HG02973 (cell line): ENCODE results near the gene PER2.
A peak's percentile ranks its signal among the peaks of the same experiment; 100 is the strongest.
"Not testable (repeated sequence)": the region's sequence is repeated elsewhere in the genome, so short reads cannot be mapped to it uniquely, and the experiment has no call there.

ENCODE experiments used
- ATAC-seq: cut with Tn5 transposase; IDR thresholded peaks from one replicate; pipeline ENCODE4 v1.9.1; 2021; ENCODE audit warnings: moderate library complexity; ENCODE audit not compliant: unreplicated experiment

The PER2 gene

DNA sequence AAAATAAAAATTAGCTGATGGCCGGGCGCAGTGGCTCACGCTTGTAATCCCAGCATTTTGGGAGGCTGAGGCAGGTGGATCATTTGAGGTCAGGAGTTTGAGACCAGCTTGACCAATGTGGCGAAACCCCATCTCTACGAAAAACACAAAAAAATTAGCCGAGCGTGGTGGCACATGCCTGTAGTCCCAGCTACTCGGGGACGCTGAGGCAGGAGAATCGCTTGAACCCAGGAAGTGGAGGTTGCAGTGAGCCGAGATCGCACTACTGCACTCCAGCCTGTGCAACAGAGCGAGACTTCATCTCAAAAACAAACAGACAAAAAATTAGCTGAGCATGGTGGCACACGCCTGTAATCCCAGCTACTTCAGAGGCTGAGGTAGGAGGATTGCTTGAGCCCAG lies 22.3 kb upstream of the PER2 start:
- ATAC-seq, result not testable (repeated sequence)

DNA sequence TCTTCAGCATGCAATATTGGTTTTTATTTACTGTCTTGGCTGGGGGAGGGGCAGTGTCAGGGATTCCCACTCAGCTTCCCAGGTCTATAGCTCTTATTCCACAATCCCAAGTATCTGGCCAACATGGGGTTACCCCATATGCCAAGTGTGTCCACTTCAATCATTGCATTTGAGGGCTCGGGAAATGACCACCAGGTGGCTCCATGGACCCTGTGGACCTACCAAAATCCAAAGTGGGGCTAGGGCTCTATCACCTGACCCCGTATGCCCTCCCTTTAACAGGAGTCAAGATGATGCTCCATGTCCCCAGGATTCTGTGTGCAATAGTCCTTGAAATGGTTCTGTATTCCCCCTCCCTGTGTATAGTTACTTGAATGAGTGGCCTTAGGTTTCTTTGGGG lies 19.8 kb upstream of the PER2 start:
- ATAC-seq, result no peak

DNA sequence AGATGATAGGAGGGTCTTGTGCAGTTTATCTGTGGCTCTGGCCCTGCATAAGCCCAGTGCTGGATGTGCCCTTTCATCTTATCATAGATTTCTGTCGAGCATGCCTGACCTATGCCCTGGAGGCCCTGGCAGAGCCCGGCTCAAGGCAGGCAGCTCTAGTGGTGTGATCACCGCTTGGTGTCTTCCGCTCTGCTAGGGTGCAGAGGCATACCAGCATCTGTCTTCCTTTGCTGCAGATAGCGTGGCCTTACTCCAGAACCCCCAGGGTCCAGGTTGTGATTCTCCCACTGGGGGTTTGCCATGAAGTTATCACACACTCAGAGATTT lies 18.2 kb upstream of the PER2 start:
- ATAC-seq, result no peak

DNA sequence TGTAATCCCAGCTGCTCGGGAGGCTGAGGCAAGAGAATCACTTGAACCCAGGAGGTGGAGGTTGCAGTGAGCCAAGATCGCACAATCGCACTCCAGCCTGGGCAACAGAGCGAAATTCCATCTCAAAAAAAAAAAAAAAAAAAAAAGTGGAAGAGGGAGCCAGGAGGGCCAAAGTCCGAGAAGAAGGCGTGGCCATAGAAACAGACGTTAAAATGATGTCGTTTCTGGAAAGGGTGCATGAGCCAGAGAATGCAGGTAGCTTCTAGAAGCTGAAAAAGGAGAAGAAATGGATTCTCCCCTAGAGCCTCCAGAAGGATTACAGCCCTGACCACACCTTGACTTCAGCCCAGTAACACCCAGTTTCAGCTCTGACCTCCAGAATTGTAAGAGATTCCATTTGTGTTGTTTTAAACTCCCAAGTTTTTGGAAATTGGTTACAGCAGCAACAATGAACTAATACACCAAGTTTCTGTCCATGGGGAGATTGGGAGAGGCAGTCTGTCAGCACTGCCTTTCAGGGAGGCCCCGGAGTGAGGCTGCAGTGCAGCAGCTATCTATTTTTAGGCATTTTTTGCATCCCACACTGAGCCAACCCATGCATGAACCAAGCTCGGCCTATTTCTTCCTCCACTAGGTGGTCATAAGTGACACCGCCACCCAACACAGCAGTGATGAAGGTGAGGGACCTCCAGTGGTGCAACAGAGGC lies 17.7 kb upstream of the PER2 start:
- ATAC-seq, result no peak

DNA sequence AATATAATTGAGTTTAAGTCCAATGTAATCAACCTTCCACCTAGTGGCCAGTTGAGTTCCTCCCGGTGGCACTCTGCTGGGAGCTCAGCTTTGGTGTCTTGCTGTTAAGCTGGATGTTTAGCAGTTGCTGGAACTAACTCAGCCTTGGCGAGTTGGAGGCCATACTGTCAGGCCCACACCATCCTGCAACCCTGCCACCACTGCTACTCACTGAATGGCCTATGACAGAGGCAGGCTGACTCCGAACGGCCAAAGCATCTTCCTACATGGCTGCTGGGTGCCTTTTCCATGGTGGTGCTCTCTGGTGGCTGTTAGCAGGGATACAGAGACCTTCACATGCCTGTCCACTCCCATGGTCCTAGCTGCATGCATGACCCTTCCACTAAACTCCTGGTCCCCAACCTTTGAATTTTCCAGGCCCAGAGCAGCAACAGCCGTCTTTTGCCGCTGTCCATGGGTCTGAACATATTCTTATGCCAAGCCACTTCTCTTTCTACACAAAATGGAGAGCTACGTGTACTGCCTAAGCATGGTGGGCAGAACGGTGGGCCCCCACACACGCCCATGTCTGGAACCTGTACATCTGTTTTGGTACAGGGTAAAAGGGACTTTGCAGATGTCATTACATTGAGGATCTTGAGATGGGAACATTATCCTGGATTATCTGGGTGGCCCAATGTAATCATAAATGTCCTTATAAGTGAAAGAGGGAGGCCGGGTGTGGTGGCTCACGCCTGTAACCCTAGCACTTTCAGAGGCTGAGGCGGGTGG lies 16.9 kb upstream of the PER2 start:
- ATAC-seq, result no peak

DNA sequence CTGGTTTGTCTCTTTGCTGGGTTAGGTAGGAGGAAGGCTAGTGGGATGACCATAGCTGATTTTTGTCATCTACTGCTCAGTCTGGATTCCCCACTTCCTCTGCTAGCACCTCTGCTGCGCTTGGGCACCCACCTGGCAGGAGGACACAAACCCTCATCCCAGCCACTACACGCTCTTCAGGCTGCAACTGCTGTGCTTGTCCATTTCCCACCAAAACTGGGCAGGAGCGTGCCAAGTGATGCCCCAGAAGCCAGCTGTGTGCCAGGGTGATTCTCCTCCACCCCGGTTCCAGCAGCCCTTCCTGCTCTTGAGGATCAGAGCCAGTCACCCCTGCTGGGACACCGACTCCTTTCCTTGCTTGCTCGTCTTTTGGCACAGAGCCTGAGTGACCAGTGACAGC lies 15.7 kb upstream of the PER2 start:
- ATAC-seq, result no peak

DNA sequence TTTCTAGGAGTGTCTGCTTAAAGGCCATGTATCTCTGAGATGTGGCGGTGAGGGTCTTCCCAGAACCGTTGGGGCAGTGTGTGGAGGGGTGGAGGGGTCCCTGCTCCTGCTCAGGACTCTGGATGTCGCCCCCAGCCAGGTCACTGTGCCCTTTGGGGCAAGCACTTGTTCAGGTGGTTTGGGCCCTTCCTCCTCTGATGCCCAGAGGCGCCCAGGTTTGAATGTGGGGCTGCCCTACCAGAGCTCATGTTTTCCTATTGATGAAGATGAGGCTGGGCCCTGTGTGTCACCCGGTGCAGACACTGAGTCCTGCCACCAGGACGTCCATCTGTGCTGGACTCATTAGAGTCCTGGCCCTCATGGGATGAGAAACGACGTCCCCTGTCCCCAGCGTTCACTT lies 14.3 kb upstream of the PER2 start:
- no peak for ATAC-seq

DNA sequence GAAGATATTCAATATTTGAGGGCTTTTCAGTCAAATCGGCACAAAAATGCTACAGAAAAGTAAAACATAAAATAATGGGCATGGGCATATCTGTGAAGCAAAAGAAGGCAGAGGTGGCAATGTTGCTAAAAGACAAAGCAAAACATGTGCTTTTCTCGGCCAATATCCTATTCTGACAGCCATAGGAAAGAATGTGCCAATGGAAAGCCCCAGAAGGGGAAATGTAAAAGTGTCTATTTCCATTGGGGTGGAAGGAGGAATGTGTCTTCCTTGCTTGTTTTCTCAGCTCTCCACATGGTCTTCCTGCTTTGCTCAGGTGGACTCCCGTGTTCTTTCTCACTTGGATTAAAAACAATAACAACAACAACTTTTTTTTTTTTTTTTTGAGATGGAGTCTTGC lies 13.7 kb upstream of the PER2 start:
- ATAC-seq, result no peak

DNA sequence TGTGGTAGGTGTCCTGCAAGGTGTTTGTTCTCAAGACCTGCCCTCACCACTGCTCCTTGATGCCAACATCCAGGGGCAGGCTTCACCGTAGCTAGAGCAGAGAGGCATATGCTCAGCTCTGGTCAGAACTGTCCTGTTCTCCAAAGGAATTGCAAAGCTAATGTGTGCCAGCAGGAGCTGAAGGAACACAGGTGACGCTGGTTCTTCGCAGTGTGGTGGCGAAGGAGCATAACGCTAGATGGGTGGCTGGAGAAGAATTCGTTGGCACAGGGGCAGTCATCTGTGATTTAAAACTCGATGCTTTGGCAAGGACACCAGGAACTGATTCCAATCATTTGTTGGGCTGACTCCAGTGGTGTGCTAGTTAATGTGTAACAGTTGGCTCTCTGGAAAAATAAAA lies 11.4 kb upstream of the PER2 start:
- ATAC-seq, result no peak

DNA sequence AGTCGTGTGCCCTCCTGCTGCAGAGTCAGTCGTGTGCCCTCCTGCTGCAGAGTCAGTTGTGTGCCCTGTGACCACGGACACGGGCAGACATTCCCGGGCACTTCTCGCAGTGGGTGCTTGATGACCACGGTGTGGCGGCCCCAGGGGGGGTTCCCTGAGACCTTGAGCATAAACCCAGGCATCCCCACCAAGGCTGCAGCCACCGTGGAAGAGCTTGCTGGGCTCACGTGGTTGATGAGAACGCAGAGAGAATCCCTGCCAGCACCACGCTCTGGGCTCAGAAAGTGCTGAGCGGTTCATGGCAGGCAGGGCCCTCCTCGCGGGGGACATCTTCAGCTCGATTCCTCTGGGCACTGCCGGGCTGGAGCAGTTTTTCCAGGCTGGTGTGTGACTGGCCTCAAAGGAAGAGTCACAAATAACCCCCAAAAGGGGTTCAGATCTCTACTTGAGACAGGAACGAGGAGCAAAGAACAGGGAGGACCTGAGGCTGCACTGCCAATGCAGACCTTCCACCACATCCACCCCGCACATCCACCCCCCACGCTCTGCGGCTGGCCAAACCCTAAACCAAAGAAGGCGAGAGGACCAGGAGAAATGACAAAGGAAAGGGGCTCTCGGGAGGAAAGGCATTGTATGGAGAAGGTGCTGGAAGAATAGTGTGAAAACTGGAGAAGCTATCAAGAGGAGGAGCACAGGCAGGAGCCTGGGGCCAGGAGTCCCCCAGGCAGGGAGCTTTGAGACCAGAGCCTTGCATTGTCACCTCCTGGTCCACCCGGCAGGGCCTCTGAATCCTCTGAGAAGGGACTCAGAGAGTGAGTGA lies 8.4 kb upstream of the PER2 start:
- no peak for ATAC-seq

DNA sequence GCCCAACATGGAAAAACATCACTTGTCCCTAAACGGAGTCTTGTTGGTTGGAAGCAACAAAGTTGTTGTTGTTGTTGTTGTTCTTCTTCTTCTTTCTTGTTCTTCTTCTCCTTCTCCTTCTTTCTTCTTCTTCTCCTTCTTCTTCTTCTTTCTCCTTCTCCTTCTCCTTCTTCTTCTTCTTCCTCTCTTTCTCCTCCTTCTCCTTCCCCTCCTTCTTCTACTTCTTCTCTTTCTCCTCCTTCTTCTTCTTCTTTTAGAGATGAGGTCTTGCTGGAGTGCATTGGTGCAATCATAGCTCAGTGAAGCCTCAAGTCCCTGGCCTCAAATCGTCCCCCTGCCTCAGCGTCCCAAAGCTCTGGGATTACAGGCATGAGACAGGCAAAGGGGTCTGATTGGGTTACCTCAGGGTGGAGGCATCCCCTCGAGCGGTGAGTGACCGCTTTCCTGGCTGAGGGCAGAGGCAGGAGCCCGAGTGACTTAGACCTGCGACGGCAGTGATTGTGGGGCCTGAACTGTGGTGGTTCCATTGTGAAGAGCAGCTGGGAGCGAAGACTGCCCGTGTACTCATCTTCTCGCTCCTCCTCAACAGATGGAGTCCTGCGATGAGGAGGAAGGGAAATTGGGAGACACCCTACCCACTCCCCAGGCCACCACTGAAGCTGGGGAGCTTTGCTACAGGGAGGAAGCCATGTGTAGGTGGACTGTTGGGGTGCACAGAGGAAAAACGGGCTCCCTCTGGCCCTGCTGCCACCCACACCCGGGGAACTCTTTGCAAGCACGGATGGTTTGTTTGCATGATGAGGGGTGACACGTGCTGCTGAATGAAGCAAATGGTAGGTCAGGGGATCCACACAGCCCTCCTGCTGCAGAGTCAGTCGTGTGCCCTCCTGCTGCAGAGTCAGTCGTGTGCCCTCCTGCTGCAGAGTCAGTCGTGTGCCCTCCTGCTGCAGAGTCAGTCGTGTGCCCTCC lies 7.0 kb upstream of the PER2 start:
- ATAC-seq, result no peak

DNA sequence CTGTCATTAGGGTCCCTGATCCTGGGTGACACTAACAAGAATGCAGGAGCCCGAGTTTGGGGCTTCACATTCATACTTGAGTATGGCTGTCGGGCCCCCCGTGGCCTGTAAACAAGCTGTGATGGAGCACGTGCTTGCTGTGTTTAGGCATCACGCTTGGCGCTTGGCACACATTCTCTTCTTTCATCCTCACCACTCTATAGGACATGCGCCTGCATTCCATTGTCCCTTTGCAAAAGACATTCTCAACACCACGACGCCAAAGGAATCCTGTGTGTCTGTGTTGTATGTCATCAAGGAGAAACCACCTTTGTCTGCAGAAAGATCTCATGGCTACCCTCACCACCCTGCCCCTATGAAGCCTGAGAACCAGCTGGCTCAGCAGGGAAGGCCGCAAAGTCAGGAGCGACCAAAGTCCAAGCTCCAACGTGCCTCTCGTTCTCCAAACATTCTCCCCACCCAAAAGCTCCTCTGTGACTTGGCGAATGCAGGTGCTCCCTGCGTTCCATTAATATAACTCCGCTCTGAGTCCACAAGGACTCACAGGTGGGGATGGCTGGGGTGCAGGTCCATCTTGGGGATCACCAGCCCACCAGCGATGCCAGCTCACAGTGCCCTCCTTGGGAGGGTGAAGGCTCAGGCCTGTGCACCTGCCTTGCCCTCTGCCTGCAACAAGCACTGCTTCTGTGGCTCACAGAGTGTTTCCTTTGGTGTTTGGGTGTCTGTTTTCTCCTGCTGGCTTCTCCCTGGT lies 6.2 kb upstream of the PER2 start:
- no peak for ATAC-seq

DNA sequence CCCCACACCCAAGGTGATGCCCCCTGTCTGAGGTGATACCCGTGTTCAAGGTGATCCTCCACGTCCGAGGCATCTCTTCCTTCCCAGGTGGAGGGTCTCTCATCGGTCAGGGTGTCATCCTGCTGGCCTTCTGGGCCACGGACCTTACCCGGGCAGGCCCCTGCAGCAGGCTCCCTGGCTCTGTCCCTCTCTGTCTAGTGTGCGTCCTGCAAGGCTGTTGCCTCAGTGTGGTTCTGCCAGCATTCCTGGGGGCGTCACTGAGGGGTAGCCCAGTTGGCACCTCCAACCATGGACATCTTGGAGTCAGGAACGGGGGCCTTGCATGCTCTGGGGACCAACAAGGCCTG lies 5.6 kb upstream of the PER2 start:
- ATAC-seq, result no peak

DNA sequence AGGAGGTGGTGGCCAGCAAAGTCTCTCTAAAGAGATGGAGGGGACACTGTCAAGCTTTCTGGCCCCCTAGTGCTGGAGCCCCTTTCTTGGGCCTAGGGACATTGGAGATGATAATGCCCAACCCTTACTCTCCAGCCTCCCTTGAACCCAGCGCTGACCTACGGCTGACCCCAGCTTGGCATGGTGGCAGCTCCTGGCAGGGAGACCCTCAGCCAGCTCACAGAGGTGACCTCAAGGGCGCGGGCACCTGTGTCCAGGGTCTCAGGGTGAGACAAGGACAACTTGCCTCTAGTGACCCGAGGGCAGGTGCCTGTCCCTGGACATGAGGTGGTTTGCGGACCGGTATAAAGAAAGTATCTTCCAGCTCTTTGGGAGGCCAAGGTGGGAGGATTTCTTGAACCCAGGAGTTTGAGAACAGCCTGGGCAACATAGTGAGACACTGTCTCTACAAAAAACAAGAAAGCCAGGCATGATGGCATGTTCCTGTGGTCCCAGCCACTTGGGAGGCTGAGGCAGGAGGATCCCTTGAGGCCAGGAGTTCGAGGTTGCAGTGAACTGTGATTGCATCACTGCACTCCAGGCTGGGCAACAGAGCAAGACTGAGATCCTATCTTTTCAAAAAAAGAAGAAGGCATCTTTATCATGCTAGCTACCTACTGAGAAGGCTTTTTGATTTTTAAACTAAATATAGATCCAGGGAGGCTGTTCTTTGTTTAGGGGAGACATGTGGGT lies 3.3 kb upstream of the PER2 start:
- no peak for ATAC-seq

DNA sequence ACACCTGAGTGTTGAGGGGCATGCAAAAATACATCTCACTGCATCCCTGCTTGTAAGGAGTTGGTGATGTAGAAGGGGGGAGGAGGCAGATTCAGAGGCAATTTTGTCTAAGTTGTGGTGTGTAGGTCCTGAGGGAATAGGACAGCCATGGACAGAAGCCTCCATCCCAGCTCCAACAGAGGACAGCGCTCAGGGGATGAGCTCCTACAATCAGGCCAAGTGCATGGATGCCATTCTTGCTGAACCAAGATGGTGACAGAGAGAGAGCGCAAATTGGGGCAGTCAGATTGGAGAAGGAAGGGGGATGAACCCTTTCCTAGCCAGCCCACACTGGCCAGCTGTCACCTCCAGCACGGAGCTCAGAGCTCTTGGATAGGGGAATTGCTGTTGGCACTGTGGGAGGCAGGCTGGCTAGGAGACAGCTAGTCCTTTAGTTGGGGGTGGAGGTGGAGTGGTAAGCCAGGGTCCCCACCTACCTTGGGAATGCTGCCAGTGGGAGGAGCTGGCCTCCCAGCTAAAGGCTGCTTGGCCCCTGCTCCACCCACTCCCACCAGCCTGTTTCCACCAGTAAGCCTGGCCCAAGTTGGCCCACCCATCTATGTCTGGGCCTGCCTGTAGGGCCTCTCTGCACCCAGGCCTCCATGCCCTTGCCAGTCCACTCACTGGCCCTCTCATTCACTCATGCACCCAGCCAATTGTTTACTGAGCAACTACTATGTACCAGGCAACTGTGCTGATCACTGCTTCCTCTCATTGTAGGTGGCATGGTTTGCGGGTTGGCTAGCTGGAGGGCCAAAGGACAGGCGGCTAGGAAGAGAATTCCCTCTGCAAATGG lies 2.5 kb upstream of the PER2 start:
- ATAC-seq, result no peak

DNA sequence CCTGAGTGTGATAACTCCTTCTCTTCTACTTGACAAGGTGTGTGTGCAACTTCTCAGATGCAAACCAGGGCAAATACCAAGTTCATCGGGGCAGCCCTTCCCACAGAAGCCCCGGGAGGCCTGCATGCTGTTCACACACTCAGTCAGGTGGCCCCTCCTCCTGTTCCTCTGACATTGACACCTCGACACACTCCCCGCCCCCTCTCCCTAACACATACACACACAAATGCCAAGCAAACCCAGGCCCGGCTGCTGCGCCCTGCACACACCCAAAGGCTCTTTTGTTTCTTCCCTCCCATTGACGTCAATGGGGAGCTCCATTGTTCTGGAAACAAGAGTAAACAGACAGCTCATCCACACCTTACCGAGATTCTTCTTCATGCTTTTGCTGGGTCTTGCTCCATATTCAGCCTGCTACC lies 1.7 kb upstream of the PER2 start:
- no peak for ATAC-seq

DNA sequence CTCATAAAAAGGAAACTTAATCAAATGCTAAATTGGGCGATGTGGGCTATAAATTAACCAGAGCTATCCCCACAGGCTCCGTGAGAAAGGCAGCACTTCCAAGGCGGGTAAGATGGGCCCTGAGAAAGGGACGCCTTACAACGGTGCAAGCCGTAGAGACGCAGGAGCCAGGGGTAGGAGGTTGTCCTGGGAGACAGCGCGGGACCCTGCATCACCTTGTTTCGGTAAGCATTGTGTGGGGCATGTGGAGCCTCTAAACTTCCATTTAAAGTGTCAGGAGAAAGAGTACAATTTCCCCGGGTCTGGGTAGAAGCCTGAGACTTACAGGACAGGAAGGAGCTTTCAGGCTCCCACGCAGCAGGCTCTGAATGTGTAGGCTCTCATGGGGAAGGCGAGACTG lies 1.2 kb upstream of the PER2 start:
- no peak for ATAC-seq

DNA sequence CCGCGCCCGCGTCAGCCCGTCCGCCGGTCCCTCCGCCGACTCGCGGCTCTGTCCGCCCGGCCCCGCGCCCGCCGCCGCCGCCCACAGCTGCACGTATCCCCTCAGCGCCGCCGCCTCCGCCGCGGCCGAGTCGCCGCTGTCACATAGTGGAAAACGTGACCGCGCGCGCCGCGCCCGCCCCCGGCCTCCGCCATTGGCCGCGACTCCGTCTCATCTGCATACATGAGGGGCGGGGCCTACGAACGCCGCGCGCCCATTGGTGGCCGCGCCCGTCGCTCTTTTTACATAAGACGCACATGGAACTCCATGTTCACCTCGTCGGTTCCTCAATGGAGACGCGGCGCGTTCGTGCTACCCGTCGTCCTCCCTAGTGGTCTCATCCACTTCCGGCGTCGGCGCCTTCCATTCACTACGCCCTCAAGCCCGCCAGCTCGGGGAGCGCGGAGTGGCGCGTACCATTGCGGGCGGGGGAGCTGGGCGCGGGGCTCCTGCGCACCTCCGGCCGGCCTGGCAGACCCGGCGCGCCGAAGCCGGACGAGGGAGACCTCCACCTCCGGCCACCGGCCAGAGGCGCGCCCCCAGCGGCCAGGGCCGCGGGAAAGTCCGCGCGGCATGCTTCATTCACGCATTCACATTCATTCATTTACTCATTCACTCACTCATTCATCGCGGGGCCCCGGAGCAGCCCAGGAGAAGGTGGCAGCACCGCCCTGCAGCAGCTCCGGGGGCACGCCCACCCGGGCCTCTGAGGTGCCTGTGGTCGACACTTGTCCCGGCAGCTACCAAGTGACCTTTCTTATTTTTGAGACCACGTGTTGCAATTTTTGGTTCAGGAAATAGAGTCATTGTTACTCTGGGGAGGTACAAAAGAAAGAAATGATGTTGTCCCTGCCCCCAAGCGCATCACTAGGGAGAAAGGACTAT lies 502 bp upstream of the PER2 start:
- peak; percentile 82 for ATAC-seq
